Measurements from ENCODE around the gene C1orf167. TPM values are rescaled to one million over a fixed set of nuclear protein-coding genes. Genes with fewer than 3 reads are reported as not detected.

C1orf167 gene
- total and polyA plus RNA-seq, 2 of the 13 experiments (the other 11 are each of a cell fraction or from before 2014, with no cell fraction given), result not detected

DNA sequence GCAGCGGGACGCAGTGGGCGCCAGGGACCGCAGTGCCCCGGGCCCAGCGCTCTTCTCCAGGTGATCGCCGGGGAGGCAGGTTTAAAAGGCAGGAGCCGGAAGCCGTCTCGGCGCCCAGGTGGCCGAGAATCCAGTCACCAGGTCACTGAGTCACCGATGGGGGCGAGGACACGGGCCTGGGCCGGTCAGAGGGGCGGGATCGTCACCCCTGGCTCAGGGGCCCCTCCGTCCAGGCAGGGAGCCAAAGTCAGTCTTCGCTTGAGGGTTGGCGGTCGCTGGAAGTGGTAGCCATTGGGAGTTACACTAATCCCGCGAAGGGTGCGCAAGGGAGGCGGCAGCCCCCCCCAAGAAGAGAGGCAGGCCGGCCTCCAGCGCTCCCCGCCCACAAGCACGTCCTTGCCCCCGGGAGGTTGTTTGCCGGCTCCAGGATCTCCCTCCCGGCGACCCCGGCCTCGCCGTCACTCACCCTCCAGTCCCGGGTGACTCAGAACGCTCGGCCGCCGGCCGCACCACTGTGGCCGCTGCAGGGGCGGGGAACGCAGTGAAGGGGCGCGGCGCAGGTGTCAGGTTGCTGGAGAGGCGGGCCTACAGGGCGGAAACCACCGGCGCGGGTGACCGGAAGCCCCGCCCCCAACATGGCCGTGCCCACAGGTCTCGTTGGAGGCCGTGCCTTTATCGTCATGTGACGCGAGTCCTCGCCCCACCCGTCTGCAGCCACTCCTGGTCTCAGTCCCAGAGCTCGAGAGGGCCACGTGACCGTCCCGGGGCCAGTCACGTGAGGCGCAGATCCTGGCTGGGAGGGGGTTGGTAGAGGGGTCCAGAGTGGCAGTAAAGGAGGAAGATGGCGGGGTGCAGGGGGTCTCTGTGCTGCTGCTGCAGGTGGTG, 43.7 kb downstream of the C1orf167 start, which contains the start of the genes CLCN6 and MTHFR (continued):
- TF ChIP-seq KDM5A (IDR thresholded peaks at IDR 0.05; ENCODE audit: borderline replicate concordance, low read length) (peak; percentile 94), ZNF180 (CRISPR knock-in tag; IDR thresholded peaks at IDR 0.05; ENCODE audit: borderline replicate concordance, low read depth) (no peak), MAFF (IDR thresholded peaks at IDR 0.05; ENCODE audit: low read depth, low read length) (no peak), ETV6 (CRISPR knock-in tag; conservative IDR thresholded peaks at IDR 0.05) (peak; percentile 23), U2AF2 (IDR thresholded peaks at IDR 0.05; ENCODE audit: low read depth, low read length) (no peak), ZNF562 (CRISPR knock-in tag; IDR thresholded peaks at IDR 0.05; ENCODE audit: borderline replicate concordance) (no peak), PRDM15 (CRISPR knock-in tag; IDR thresholded peaks at IDR 0.05) (peak; percentile 70), ARNT (IDR thresholded peaks at IDR 0.05) (no peak), SMAD1 (CRISPR knock-in tag; IDR thresholded peaks at IDR 0.05; ENCODE audit: borderline replicate concordance, low read depth) (peak; percentile 65; the same call in 1 of the 2 replicates), ZNF318 (CRISPR knock-in tag; IDR thresholded peaks at IDR 0.05) (0 out of 2 replicates have a peak, but pooled peaks have one; percentile 25)
- TF ChIP-seq, protein P1, sequence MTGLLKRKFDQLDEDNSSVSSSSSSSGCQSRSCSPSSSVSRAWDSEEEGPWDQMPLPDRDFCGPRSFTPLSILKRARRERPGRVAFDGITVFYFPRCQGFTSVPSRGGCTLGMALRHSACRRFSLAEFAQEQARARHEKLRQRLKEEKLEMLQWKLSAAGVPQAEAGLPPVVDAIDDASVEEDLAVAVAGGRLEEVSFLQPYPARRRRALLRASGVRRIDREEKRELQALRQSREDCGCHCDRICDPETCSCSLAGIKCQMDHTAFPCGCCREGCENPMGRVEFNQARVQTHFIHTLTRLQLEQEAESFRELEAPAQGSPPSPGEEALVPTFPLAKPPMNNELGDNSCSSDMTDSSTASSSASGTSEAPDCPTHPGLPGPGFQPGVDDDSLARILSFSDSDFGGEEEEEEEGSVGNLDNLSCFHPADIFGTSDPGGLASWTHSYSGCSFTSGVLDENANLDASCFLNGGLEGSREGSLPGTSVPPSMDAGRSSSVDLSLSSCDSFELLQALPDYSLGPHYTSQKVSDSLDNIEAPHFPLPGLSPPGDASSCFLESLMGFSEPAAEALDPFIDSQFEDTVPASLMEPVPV (CRISPR knock-in tag; IDR thresholded peaks at IDR 0.05), result no peak; the same call in none of the 2 replicates
- TF ChIP-seq, protein P2, sequence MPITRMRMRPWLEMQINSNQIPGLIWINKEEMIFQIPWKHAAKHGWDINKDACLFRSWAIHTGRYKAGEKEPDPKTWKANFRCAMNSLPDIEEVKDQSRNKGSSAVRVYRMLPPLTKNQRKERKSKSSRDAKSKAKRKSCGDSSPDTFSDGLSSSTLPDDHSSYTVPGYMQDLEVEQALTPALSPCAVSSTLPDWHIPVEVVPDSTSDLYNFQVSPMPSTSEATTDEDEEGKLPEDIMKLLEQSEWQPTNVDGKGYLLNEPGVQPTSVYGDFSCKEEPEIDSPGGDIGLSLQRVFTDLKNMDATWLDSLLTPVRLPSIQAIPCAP (CRISPR knock-in tag; IDR thresholded peaks at IDR 0.05; ENCODE audit: low read depth), result no peak

All from HepG2 (cell line).